Measurements from ENCODE around the gene CYB5B.
"Not testable (repeated sequence)": the region's sequence is repeated elsewhere in the genome, so short reads cannot be mapped to it uniquely, and the experiment has no call there.

The CYB5B gene

DNA sequence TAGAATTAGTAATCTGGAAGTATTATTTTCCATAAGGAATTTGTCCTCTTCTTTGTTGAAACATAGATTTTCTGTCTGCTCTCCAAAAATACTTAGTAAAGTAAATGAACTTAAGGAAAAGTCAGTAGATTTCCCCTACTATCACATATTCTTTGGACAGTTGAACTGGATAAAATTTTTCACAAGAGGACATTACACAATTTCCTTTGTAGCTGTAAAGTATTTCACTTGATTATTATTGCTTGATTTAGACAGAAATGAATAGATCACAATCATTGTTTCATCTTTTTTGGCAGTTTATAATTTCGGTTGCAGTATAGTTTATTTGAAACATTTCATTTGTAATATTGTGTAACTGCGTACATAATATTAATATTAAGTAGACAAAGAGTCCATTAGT lies 12.5 kb downstream of the CYB5B start:
- ChIA-PET CTCF (no interaction called here), POLR2A (no interaction called here)
- H3K4me3 ChIP-seq (ENCODE audit: low read depth, low read length), result no peak overlapping the region
- DNase-seq (ENCODE audit: low read depth, low spot score), result no peak
- TF ChIP-seq, protein P1, sequence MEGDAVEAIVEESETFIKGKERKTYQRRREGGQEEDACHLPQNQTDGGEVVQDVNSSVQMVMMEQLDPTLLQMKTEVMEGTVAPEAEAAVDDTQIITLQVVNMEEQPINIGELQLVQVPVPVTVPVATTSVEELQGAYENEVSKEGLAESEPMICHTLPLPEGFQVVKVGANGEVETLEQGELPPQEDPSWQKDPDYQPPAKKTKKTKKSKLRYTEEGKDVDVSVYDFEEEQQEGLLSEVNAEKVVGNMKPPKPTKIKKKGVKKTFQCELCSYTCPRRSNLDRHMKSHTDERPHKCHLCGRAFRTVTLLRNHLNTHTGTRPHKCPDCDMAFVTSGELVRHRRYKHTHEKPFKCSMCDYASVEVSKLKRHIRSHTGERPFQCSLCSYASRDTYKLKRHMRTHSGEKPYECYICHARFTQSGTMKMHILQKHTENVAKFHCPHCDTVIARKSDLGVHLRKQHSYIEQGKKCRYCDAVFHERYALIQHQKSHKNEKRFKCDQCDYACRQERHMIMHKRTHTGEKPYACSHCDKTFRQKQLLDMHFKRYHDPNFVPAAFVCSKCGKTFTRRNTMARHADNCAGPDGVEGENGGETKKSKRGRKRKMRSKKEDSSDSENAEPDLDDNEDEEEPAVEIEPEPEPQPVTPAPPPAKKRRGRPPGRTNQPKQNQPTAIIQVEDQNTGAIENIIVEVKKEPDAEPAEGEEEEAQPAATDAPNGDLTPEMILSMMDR (IDR thresholded peaks at IDR 0.05; ENCODE audit: insufficient read depth, low read length, missing control alignments), result no peak

DNA sequence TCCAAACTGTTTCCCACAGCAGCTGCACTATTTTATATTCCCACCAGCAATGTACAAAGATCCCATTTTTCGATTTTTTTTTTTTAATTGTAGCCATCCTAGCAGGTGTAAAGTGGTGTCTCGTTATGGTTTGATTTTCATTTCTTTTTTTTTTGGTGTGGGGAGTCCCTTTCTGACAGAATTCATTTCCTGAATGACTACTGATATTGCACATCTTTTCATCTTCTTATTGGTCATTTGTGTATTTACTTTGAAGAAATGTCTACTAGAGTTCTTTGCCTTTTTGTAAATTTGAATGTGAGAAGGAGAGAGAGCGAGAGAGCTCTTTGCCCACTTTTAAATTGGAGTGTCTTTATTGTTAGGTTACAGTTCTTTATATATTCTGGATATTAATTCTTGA lies 14.0 kb downstream of the CYB5B start:
- H3K4me3 ChIP-seq (ENCODE audit: low read depth, low read length), result no peak overlapping the region
- ChIA-PET CTCF (interaction anchor here (1.2 kb wide), 1 partner anchor 361 kb away, joined by 3 read pairs; no protein-coding TSS in a partner anchor), POLR2A (no interaction called here)
- DNase-seq (ENCODE audit: low read depth, low spot score), result no peak
- TF ChIP-seq, protein P1 (IDR thresholded peaks at IDR 0.05; ENCODE audit: insufficient read depth, low read length, missing control alignments), result no peak

- ChIA-PET POLR2A (no interaction called here), CTCF (interaction anchor here (1.0 to 1.3 kb wide), 2 partner anchors 9 to 21 kb away, joined by 3 read pairs; no protein-coding TSS in a partner anchor)
- TF ChIP-seq, protein P1 (IDR thresholded peaks at IDR 0.05; ENCODE audit: insufficient read depth, low read length, missing control alignments), result no peak
- no peak overlapping the region for H3K4me3 ChIP-seq (ENCODE audit: low read depth, low read length)
- DNase-seq (ENCODE audit: low read depth, low spot score), result no peak
These were observed 15.8 kb downstream of the CYB5B start for GRCh38 chr16:69440250-69440649.

GRCh38 chr16:69441030-69441429 lies 16.6 kb downstream of the CYB5B start:
- DNase-seq (ENCODE audit: low read depth, low spot score); POLR2A ChIA-PET; CTCF ChIA-PET; H3K4me3 ChIP-seq (ENCODE audit: low read depth, low read length): not testable (repeated sequence)

DNA sequence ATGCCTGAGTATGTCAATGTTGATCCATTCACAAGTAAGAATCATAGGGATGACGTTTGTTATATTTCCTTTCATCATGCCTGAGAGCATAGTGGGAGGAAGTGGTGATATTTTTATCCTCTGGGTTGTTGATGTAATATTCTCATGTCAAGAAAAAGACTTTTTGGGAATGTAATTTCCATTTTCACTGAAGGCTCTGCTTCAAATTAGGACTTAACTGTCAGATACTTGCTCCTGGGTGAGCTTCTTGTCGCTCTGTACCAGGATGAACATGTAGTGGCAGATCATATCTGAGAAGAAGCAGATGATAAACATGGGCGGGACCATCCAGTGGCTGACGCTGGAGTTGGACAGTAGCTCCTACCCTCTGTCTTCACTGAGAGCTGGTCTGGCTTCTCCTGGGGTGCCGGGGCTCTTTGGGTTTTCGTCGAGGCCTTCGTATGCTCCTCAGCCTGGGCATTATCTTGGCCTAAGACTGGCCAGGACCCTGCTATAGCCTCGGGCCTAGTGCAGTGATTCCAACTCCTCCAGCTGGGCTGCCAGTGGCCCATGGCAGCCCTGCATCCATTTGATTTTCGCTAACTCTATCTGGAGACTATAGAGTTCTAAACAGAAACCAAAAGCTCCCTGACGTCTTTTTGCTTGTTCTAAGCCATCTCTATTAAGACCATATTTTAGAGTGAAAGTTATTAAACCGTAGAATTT lies 19.7 kb downstream of the CYB5B start:
- POLR2A ChIA-PET, result interaction anchor here (0.8 to 1.2 kb wide), 2 partner anchors 11 to 13 kb away, joined by 3 read pairs; no protein-coding TSS in a partner anchor
- TF ChIP-seq, protein P1 (IDR thresholded peaks at IDR 0.05; ENCODE audit: insufficient read depth, low read length, missing control alignments), result no peak
- H3K4me3 ChIP-seq (ENCODE audit: low read depth, low read length), result peak overlapping the region; percentile 12
- CTCF ChIA-PET, result interaction anchor here (0.9 to 2.2 kb wide), 3 partner anchors 15 to 48 kb away, joined by 3 to 13 read pairs (median 5); no protein-coding TSS in a partner anchor
- no peak for DNase-seq (ENCODE audit: low read depth, low spot score)

- CTCF ChIA-PET, result interaction anchor here (0.9 to 2.2 kb wide), 3 partner anchors 15 to 49 kb away, joined by 3 to 13 read pairs (median 5); no protein-coding TSS in a partner anchor
- TF ChIP-seq, protein P1 (IDR thresholded peaks at IDR 0.05; ENCODE audit: insufficient read depth, low read length, missing control alignments), result no peak
- no peak for DNase-seq (ENCODE audit: low read depth, low spot score)
- H3K4me3 ChIP-seq (ENCODE audit: low read depth, low read length), result peak overlapping the region; percentile 7
- POLR2A ChIA-PET, result no interaction called here
These were observed 20.6 kb downstream of the CYB5B start for GRCh38 chr16:69444873-69445517.
